Kidney (tissue), 14 donors: Measurements from ENCODE around the gene ENTR1. TPM values are rescaled to one million over a fixed set of nuclear protein-coding genes. Genes with fewer than 3 reads are reported as not detected.
"Not testable (repeated sequence)": the region's sequence is repeated elsewhere in the genome, so short reads cannot be mapped to it uniquely, and the experiment has no call there.

Experiments used
- DNase-seq, 5 donors: peaks; one replicate each; pipeline ENCODE4 v3.0.0-alpha.2; 2013 to 2020
- FAIRE-seq: peaks from 2 replicates; lab custom pipeline; 2012; peaks lifted over from hg19 to GRCh38; lab: Jason Lieb, UNC
- H3K27ac ChIP-seq, 2 donors: one replicate each; pipeline ENCODE4 v1.7.0; 2013; ENCODE audit warnings: low read depth in 2 of 2, low read length in 2 of 2, inconsistent platforms in 1 of 2
- H3K27me3 ChIP-seq: one replicate; pipeline ENCODE4 v1.7.1; 2013; ENCODE audit warnings: low read length, inconsistent platforms; ENCODE audit not compliant: control insufficient read depth, insufficient read depth
- H3K36me3 ChIP-seq, 3 donors: one replicate each; pipeline versions ENCODE4 v1.7.0 to v1.7.1; 2013; ENCODE audit warnings: low read length in 3 of 3, control low read depth in 1 of 3, inconsistent platforms in 1 of 3; ENCODE audit not compliant: insufficient read depth in 3 of 3, control insufficient read depth in 2 of 3
- H3K4me1 ChIP-seq, 3 donors: one replicate each; pipeline versions ENCODE4 v1.7.0 to v1.7.1; 2013; ENCODE audit warnings: low read length in 3 of 3, inconsistent platforms in 1 of 3, low read depth in 1 of 3; ENCODE audit not compliant: control insufficient read depth in 2 of 3, insufficient read depth in 2 of 3
- H3K4me3 ChIP-seq, 3 donors: one replicate each; pipeline versions ENCODE4 v1.7.0 to v1.8.1; 2013; ENCODE audit warnings: low read length in 3 of 3, control low read depth in 1 of 3, inconsistent platforms in 1 of 3
- H3K9ac ChIP-seq, 3 donors: one replicate each; pipeline versions ENCODE4 v1.7.0 to v1.7.1; 2013; ENCODE audit warnings: low read length in 3 of 3, control low read depth in 1 of 3, inconsistent platforms in 1 of 3
- H3K9me3 ChIP-seq, 3 donors: one replicate each; pipeline versions ENCODE4 v1.7.0 to v1.7.1; 2013; ENCODE audit warnings: low read length in 3 of 3, control low read depth in 1 of 3, inconsistent platforms in 1 of 3; ENCODE audit not compliant: control insufficient read depth in 2 of 3, insufficient read depth in 1 of 3
- CTCF ChIP-seq: IDR thresholded peaks from 3 replicates; pipeline ENCODE4 v1.5.1; 2012; ENCODE audit warnings: mild to moderate bottlenecking, moderate library complexity, borderline replicate concordance; ENCODE audit not compliant: insufficient read depth; ENCODE audit errors: extremely low read depth
- intact Hi-C: fragments of 100-400 bp; cut with DNase I; formaldehyde crosslinking; loops from one replicate; pipeline ENCODE4 v1.11.1; 2022
- polyA plus RNA-seq: library from polyadenylated mRNA; stranded (reverse); fragments of 350-450 nt; fragmentation: Illumina TruSeq; extraction: RNeasy Lipid Tissue Mini Kit (QIAGEN cat#74804); gene quantifications from one replicate; pipeline ENCODE4 v1.2.3, GENCODE V29; 2014; ENCODE audit warnings: low read depth, low replicate concordance; ENCODE audit not compliant: insufficient read depth
- total RNA-seq: library from RNA; stranded (reverse); fragmentation: NEBNext Ultra II Directional; extraction: Animal tissue kit (Norgen Biotek cat#: 25700); gene quantifications from one replicate; pipeline ENCODE4 v1.2.1, GENCODE V29; 2021
- donor health status: control.
- donor health status: control.
- donor health status: control.
- donor health status: control.
- donor health status: control.
- donor health status: DM: yes; HTN: yes; CAD: no.
- donor health status: Normal renal cell carcinoma (clear cell type).

The ENTR1 gene
- total and polyA plus RNA-seq, 2 donors from 2014 or later: 25.9 to 36.2 TPM

- H3K9ac ChIP-seq: no peak overlapping the region
- H3K36me3 ChIP-seq: peaks cover 0 to 25% (median 17%) of the 10 kb centered on the region in 3 donors
- H3K4me3 ChIP-seq: no peak overlapping the region
- H3K9me3 ChIP-seq: no peaks in the 10 kb centered on the region
- TF ChIP-seq CTCF: no peak
- no peak for DNase-seq
- no peak for FAIRE-seq
- H3K4me1 ChIP-seq: no peaks in the 10 kb centered on the region
- intact Hi-C loops: no loop called here
- H3K27me3 ChIP-seq: no peaks in the 10 kb centered on the region
- H3K27ac ChIP-seq: no peak overlapping the region
Measured at GRCh38 chr9:136426787-136427186, 16.4 kb upstream of the ENTR1 start.

GRCh38 chr9:136425367-136425766 lies 15.0 kb upstream of the ENTR1 start:
- H3K9me3 ChIP-seq, H3K27me3 ChIP-seq, H3K4me3 ChIP-seq, H3K9ac ChIP-seq, H3K4me1 ChIP-seq, H3K27ac ChIP-seq, DNase-seq, intact Hi-C loops, FAIRE-seq: not testable (repeated sequence)
- H3K36me3 ChIP-seq: peaks cover 0 to 34% (median 14%) of the 10 kb centered on the region in 3 donors

GRCh38 chr9:136424750-136425362 lies 14.4 kb upstream of the ENTR1 start:
- no peaks in the 10 kb centered on the region for H3K9me3 ChIP-seq
- H3K27ac ChIP-seq: no peak overlapping the region
- no peak overlapping the region for H3K9ac ChIP-seq
- FAIRE-seq: no peak
- no peak for TF ChIP-seq CTCF
- intact Hi-C loops: no loop called here
- H3K4me3 ChIP-seq: no peak overlapping the region
- H3K27me3 ChIP-seq: no peaks in the 10 kb centered on the region
- H3K36me3 ChIP-seq: peaks cover 0 to 34% (median 14%) of the 10 kb centered on the region in 3 donors
- DNase-seq: no peak
- no peaks in the 10 kb centered on the region for H3K4me1 ChIP-seq

GRCh38 chr9:136423432-136424146 lies 13.2 kb upstream of the ENTR1 start:
- TF ChIP-seq CTCF: no peak
- intact Hi-C loops: no loop called here
- Histone ChIP-seq H3K4me3 (no peak overlapping the region), H3K27me3 (no peaks in the 10 kb centered on the region), H3K36me3 (peaks cover 1 to 42% (median 15%) of the 10 kb centered on the region in 3 donors), H3K27ac (no peak overlapping the region), H3K9ac (no peak overlapping the region), H3K9me3 (no peaks in the 10 kb centered on the region), H3K4me1 (no peaks in the 10 kb centered on the region)
- FAIRE-seq: no peak
- no peak for DNase-seq
